ENCODE measurements around the gene ATP6V1B1.

ATP6V1B1 gene

DNA sequence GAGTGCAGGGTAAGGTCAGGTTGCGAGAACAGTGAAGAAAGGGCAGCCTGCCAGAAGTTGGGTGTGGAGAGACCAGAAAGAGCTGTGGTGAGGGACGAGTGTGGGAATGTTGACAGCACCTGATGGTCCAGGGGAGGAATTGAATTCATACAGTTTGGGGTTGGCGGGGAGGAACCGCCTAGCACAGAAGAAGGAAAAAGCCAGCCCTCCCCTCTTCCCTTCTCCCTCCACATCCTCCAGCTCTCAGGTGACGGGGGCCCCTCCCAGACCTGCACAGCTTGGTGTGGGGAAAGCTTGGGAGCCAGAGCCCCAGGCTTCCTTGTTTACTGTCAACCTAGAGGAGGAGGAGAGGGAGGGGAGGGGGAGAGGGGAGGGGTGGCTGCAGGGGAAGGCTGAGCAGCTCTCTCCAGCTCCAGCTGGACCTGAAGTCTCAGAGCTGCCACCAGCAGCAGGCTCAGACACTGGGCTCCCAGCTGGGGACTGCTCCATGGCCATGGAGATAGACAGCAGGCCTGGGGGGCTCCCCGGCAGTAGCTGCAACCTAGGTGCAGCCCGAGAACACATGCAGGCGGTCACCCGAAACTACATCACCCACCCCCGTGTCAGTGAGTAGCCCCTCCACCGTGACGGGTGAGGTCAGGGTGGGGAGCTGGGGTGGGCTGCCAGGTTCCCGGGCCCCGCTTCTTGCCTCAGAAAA is at the start of gene ATP6V1B1:
Gene ATP6V1B1, plus strand, starts transcription at position 433 of the 697 bp plus-strand sequence. Its CDS starts 55 bp downstream, at position 488.
- no peak within 1 kb of the TSS for H3K4me2 ChIP-seq (ENCODE audit: low read length)
- H2AFZ ChIP-seq (ENCODE audit: low read depth, low read length): no peak within 1 kb of the TSS
- peaks cover 9% of the 10 kb centered on the region for H3K27me3 ChIP-seq (ENCODE audit: low read depth, low read length)
- no peak within 1 kb of the TSS for H3K27ac ChIP-seq (ENCODE audit: low read length)
- no peaks in the 10 kb centered on the region for H3K79me2 ChIP-seq (ENCODE audit: low read length)
- H3K4me3 ChIP-seq (ENCODE audit: low read length): no peak within 1 kb of the TSS
- no peak within 1 kb of the TSS for H3K9ac ChIP-seq (ENCODE audit: low read length)
- no peaks in the 10 kb centered on the region for H3K9me3 ChIP-seq (ENCODE audit: insufficient read depth, low read length)
- H3K4me1 ChIP-seq (ENCODE audit: low read length): no peaks in the 10 kb centered on the region
- no peaks in the 10 kb centered on the region for H3K36me3 ChIP-seq (replicated peaks; ENCODE audit: low read depth, low read length)
- no peaks in the 10 kb centered on the region for H4K20me1 ChIP-seq (ENCODE audit: insufficient read depth, low read length)
- TF ChIP-seq EZH2phosphoT487 (IDR thresholded peaks at IDR 0.05; ENCODE audit: low read depth): no peak
- TF ChIP-seq, protein P1, sequence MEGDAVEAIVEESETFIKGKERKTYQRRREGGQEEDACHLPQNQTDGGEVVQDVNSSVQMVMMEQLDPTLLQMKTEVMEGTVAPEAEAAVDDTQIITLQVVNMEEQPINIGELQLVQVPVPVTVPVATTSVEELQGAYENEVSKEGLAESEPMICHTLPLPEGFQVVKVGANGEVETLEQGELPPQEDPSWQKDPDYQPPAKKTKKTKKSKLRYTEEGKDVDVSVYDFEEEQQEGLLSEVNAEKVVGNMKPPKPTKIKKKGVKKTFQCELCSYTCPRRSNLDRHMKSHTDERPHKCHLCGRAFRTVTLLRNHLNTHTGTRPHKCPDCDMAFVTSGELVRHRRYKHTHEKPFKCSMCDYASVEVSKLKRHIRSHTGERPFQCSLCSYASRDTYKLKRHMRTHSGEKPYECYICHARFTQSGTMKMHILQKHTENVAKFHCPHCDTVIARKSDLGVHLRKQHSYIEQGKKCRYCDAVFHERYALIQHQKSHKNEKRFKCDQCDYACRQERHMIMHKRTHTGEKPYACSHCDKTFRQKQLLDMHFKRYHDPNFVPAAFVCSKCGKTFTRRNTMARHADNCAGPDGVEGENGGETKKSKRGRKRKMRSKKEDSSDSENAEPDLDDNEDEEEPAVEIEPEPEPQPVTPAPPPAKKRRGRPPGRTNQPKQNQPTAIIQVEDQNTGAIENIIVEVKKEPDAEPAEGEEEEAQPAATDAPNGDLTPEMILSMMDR (IDR thresholded peaks at IDR 0.05; ENCODE audit: low read depth, low read length): no peak

- H2AFZ ChIP-seq (ENCODE audit: low read depth, low read length): no peak overlapping the region
- H3K36me3 ChIP-seq (replicated peaks; ENCODE audit: low read depth, low read length): no peaks in the 10 kb centered on the region
- no peak overlapping the region for H3K4me2 ChIP-seq (ENCODE audit: low read length)
- no peak overlapping the region for H3K4me3 ChIP-seq (ENCODE audit: low read length)
- no peaks in the 10 kb centered on the region for H4K20me1 ChIP-seq (ENCODE audit: insufficient read depth, low read length)
- H3K27me3 ChIP-seq (ENCODE audit: low read depth, low read length): peaks cover 11% of the 10 kb centered on the region; the same call in 1 of the 2 replicates
- H3K79me2 ChIP-seq (ENCODE audit: low read length): no peaks in the 10 kb centered on the region
- no peak overlapping the region for H3K27ac ChIP-seq (ENCODE audit: low read length)
- no peak for TF ChIP-seq EZH2phosphoT487 (IDR thresholded peaks at IDR 0.05; ENCODE audit: low read depth)
- TF ChIP-seq, protein P1 (IDR thresholded peaks at IDR 0.05; ENCODE audit: low read depth, low read length): no peak
- H3K4me1 ChIP-seq (ENCODE audit: low read length): no peaks in the 10 kb centered on the region
- H3K9me3 ChIP-seq (ENCODE audit: insufficient read depth, low read length): no peaks in the 10 kb centered on the region
- no peak overlapping the region for H3K9ac ChIP-seq (ENCODE audit: low read length)
Observed at GRCh38 chr2:70886541-70886987, 49.1 kb upstream of the ATP6V1B1 start.

- Histone ChIP-seq H3K4me3 (ENCODE audit: low read length) (no peak overlapping the region), H3K4me1 (ENCODE audit: low read length) (no peaks in the 10 kb centered on the region), H3K4me2 (ENCODE audit: low read length) (no peak overlapping the region), H3K9ac (ENCODE audit: low read length) (no peak overlapping the region), H3K27ac (ENCODE audit: low read length) (no peak overlapping the region), H4K20me1 (ENCODE audit: insufficient read depth, low read length) (no peaks in the 10 kb centered on the region), H3K27me3 (ENCODE audit: low read depth, low read length) (peaks cover 11% of the 10 kb centered on the region; the same call in 1 of the 2 replicates), H3K9me3 (ENCODE audit: insufficient read depth, low read length) (no peaks in the 10 kb centered on the region), H3K36me3 (replicated peaks; ENCODE audit: low read depth, low read length) (no peaks in the 10 kb centered on the region), H2AFZ (ENCODE audit: low read depth, low read length) (no peak overlapping the region), H3K79me2 (ENCODE audit: low read length) (no peaks in the 10 kb centered on the region)
- TF ChIP-seq, protein P1 (IDR thresholded peaks at IDR 0.05; ENCODE audit: low read depth, low read length): no peak
- TF ChIP-seq EZH2phosphoT487 (IDR thresholded peaks at IDR 0.05; ENCODE audit: low read depth): no peak
Observed at GRCh38 chr2:70887208-70887549, 48.5 kb upstream of the ATP6V1B1 start.

DNA sequence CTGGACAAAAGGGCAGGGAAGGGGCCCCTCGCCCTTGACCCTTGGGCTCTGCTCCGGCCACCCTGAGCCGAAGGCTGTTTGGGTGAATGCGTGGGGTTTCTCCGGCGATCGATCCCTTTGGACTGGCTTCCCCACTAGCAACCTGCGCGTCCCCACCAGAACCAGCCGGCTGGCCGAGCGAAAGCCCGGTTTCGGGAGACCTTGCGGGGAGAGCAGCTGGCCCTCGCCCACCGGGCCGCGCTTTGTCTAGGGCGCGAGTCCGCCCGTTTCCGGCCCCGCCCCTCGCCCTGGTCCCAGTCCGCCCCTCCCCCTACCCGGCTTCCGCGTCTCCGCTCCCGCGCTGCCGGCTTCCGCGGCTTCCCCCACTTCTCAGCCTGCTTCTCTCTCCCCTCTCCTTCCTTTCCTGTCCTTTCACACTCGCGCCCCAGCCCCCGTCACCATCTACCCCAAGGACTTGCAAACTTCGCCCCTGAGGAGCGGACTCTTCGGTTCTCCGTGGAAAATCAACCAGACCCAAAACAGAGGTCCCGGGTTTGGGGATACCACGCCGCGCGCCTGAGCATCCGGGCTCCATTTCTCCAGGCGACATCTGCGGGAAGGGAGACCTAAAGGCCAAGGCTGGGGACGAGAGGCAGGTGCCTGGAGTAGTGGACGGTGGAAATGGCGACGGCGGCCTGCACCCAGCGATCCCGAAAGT is 48.0 kb upstream of the ATP6V1B1 start:
- H3K27ac ChIP-seq (ENCODE audit: low read length): no peak overlapping the region
- no peaks in the 10 kb centered on the region for H3K4me1 ChIP-seq (ENCODE audit: low read length)
- H3K4me2 ChIP-seq (ENCODE audit: low read length): no peak overlapping the region
- peaks cover 12% of the 10 kb centered on the region; the same call in 1 of the 2 replicates for H3K27me3 ChIP-seq (ENCODE audit: low read depth, low read length)
- H3K36me3 ChIP-seq (replicated peaks; ENCODE audit: low read depth, low read length): no peaks in the 10 kb centered on the region
- no peak overlapping the region for H3K9ac ChIP-seq (ENCODE audit: low read length)
- H3K9me3 ChIP-seq (ENCODE audit: insufficient read depth, low read length): no peaks in the 10 kb centered on the region
- no peak overlapping the region for H2AFZ ChIP-seq (ENCODE audit: low read depth, low read length)
- no peak for TF ChIP-seq EZH2phosphoT487 (IDR thresholded peaks at IDR 0.05; ENCODE audit: low read depth)
- TF ChIP-seq, protein P1 (IDR thresholded peaks at IDR 0.05; ENCODE audit: low read depth, low read length): no peak
- H3K79me2 ChIP-seq (ENCODE audit: low read length): no peaks in the 10 kb centered on the region
- no peaks in the 10 kb centered on the region for H4K20me1 ChIP-seq (ENCODE audit: insufficient read depth, low read length)
- no peak overlapping the region for H3K4me3 ChIP-seq (ENCODE audit: low read length)

All from OCI-LY3 (cell line).